ENCODE data around the gene LCN10.

DNA sequence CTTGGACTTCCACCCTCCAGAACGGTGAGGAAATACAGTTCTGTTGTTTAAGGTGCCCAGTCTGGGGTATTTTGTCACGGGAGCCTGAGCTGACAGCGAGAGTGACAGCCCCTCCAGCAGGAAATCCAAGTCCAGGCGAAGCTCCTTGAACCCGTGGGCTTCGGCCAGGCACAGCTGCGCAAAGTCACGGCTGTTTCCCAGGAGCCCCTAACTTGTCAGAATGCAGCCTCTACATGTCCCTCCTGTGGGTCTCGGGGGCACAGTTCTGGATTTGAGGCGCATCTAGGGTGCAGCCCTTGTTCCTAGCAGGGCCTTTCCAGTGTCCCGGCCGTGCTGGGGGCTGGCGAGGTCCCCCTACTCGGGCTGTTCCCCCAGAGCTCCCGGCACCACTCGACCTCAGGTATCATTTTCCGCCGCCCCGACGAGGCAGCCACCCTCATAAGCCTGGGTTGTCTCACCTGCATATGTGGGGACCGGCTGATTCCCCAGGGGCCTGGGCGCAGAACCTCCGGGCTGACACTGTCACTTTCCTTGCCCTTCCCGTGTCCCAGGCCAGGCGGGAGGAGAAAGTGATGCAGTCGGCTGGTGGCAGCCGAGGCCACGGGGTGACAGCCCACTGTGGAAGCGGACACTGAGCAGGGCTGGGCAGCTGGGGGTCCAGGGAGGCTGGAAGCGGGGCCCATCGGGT, 10.8 kb upstream of the LCN10 start:
- TF ChIP-seq EZH2 (IDR thresholded peaks at IDR 0.05; ENCODE audit: borderline replicate concordance, low read length) (no peak), CTCF (IDR thresholded peaks at IDR 0.05; ENCODE audit: low read length) (no peak)
